ENCODE data around the gene ADD3.

ADD3 gene

GRCh38 chr10:109993551-109994330 is 14.0 kb upstream of the ADD3 start:
- ATAC-seq (ENCODE audit: low read depth): no peak
- H3K4me1 ChIP-seq (ENCODE audit: insufficient read depth, poor library complexity, severe bottlenecking): peaks cover 5% of the 10 kb centered on the region

GRCh38 chr10:109994711-109995577 is 12.8 kb upstream of the ADD3 start:
- Histone ChIP-seq H3K36me3 (ENCODE audit: low read depth) (no peaks in the 10 kb centered on the region), H3K27me3 (ENCODE audit: insufficient read depth, poor library complexity, severe bottlenecking) (no peaks in the 10 kb centered on the region), H3K9me3 (ENCODE audit: severe bottlenecking) (no peaks in the 10 kb centered on the region), H3K4me3 (ENCODE audit: severe bottlenecking) (no peak overlapping the region), H3K4me1 (ENCODE audit: insufficient read depth, poor library complexity, severe bottlenecking) (peaks cover 5% of the 10 kb centered on the region), H3K27ac (ENCODE audit: poor library complexity, severe bottlenecking) (no peak overlapping the region)
- TF ChIP-seq, protein P1, sequence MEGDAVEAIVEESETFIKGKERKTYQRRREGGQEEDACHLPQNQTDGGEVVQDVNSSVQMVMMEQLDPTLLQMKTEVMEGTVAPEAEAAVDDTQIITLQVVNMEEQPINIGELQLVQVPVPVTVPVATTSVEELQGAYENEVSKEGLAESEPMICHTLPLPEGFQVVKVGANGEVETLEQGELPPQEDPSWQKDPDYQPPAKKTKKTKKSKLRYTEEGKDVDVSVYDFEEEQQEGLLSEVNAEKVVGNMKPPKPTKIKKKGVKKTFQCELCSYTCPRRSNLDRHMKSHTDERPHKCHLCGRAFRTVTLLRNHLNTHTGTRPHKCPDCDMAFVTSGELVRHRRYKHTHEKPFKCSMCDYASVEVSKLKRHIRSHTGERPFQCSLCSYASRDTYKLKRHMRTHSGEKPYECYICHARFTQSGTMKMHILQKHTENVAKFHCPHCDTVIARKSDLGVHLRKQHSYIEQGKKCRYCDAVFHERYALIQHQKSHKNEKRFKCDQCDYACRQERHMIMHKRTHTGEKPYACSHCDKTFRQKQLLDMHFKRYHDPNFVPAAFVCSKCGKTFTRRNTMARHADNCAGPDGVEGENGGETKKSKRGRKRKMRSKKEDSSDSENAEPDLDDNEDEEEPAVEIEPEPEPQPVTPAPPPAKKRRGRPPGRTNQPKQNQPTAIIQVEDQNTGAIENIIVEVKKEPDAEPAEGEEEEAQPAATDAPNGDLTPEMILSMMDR (IDR thresholded peaks at IDR 0.05; ENCODE audit: poor library complexity, severe bottlenecking): no peak
- DNase-seq (ENCODE audit: low spot score): no peak
- ATAC-seq (ENCODE audit: low read depth): no peak

More at GRCh38 chr10:109993551-109994330, 14.0 kb upstream of the ADD3 start:
- TF ChIP-seq, protein P1 (IDR thresholded peaks at IDR 0.05; ENCODE audit: poor library complexity, severe bottlenecking): no peak
- no peaks in the 10 kb centered on the region for H3K9me3 ChIP-seq (ENCODE audit: severe bottlenecking)
- no peak overlapping the region for H3K27ac ChIP-seq (ENCODE audit: poor library complexity, severe bottlenecking)
- H3K36me3 ChIP-seq (ENCODE audit: low read depth): no peaks in the 10 kb centered on the region
- no peak overlapping the region for H3K4me3 ChIP-seq (ENCODE audit: severe bottlenecking)
- DNase-seq (ENCODE audit: low spot score): no peak
- no peaks in the 10 kb centered on the region for H3K27me3 ChIP-seq (ENCODE audit: insufficient read depth, poor library complexity, severe bottlenecking)

- Histone ChIP-seq H3K4me3 (ENCODE audit: severe bottlenecking) (no peak overlapping the region), H3K4me1 (ENCODE audit: insufficient read depth, poor library complexity, severe bottlenecking) (peaks cover 5% of the 10 kb centered on the region), H3K9me3 (ENCODE audit: severe bottlenecking) (no peaks in the 10 kb centered on the region), H3K27me3 (ENCODE audit: insufficient read depth, poor library complexity, severe bottlenecking) (no peaks in the 10 kb centered on the region), H3K36me3 (ENCODE audit: low read depth) (no peaks in the 10 kb centered on the region), H3K27ac (ENCODE audit: poor library complexity, severe bottlenecking) (no peak overlapping the region)
- no peak for DNase-seq (ENCODE audit: low spot score)
- TF ChIP-seq, protein P1 (IDR thresholded peaks at IDR 0.05; ENCODE audit: poor library complexity, severe bottlenecking): no peak
- ATAC-seq (ENCODE audit: low read depth): no peak
Observed at GRCh38 chr10:109995595-109995994, 12.2 kb upstream of the ADD3 start.

GRCh38 chr10:109996225-109996624 is 11.6 kb upstream of the ADD3 start:
- Histone ChIP-seq H3K4me3 (ENCODE audit: severe bottlenecking) (no peak overlapping the region), H3K27me3 (ENCODE audit: insufficient read depth, poor library complexity, severe bottlenecking) (no peaks in the 10 kb centered on the region), H3K36me3 (ENCODE audit: low read depth) (no peaks in the 10 kb centered on the region), H3K27ac (ENCODE audit: poor library complexity, severe bottlenecking) (no peak overlapping the region), H3K9me3 (ENCODE audit: severe bottlenecking) (no peaks in the 10 kb centered on the region), H3K4me1 (ENCODE audit: insufficient read depth, poor library complexity, severe bottlenecking) (peaks cover 5% of the 10 kb centered on the region)
- DNase-seq (ENCODE audit: low spot score) (no peak), ATAC-seq (ENCODE audit: low read depth) (no peak)
- TF ChIP-seq, protein P1 (IDR thresholded peaks at IDR 0.05; ENCODE audit: poor library complexity, severe bottlenecking): no peak

All from RWPE2 (cell line).